Ovary (tissue), 9 donors: ENCODE measurements around the gene SIGLEC15. TPM values are rescaled to one million over a fixed set of nuclear protein-coding genes. Genes with fewer than 3 reads are reported as not detected.

Experiments used
- DNase-seq, 5 donors: peaks; one replicate each; pipeline ENCODE4 v3.0.0-alpha.2; 2019 to 2020
- H3K27ac ChIP-seq, 2 donors: fragments of 200-600 bp; one replicate each; pipeline versions ENCODE4 v1.5.1 to v1.8.0; 2019 to 2022
- H3K27me3 ChIP-seq: fragments of 200-600 bp; one replicate; pipeline ENCODE4 v1.8.0; 2022
- H3K36me3 ChIP-seq: fragments of 200-600 bp; sonication (generic); one replicate; pipeline ENCODE4 v1.5.1; 2019
- H3K4me1 ChIP-seq: one replicate; pipeline ENCODE4 v1.8.1; 2013; ENCODE audit warnings: mild to moderate bottlenecking, moderate library complexity; ENCODE audit not compliant: insufficient read depth
- H3K4me3 ChIP-seq: fragments of 200-600 bp; sonication (generic); one replicate; pipeline ENCODE4 v1.5.1; 2017
- H3K9me3 ChIP-seq, 2 donors: fragments of 200-600 bp in 1 of 2; sonication (generic) in 1 of 2; one replicate each; pipeline versions ENCODE4 v1.5.1 to v1.8.1; 2013 to 2019; ENCODE audit warnings: mild to moderate bottlenecking in 1 of 2, moderate library complexity in 1 of 2
- EP300 ChIP-seq: sonication (generic); formaldehyde crosslinking; IDR thresholded peaks from one replicate; pipeline ENCODE4 v1.6.1; 2017; ENCODE audit warnings: antibody characterized with exemption
- POLR2A ChIP-seq: fragments of 450-650 bp; IDR thresholded peaks from one replicate; pipeline ENCODE4 v1.6.1; 2017; ENCODE audit warnings: antibody characterized with exemption, mild to moderate bottlenecking, moderate library complexity
- WGBS, 3 donors: extraction: QIAGEN DNeasy Blood & Tissue Kit in 1 of 3; methylation state at CpG; one replicate each; pipeline versions ENCODE4 v1.1.5 to v1.1.7; 2013 to 2017; 5-methylcytosine and 5-hydroxymethylcytosine counted together
- intact Hi-C, 4 donors: fragments of 100-400 bp; cut with DNase I; formaldehyde crosslinking; loops; one replicate each; pipeline versions ENCODE4 v1.11.0 to v1.15.1; 2022 to 2023
- polyA plus RNA-seq, 2 donors: library from polyadenylated mRNA; stranded (reverse); fragments of 200-250 nt in 1 of 2; fragments of 350-450 nt in 1 of 2; fragmentation: Illumina TruSeq in 1 of 2; extraction: RNeasy Lipid Tissue Mini Kit (QIAGEN cat#74804) in 1 of 2; gene quantifications; one replicate each; pipeline ENCODE4 v1.2.3, GENCODE V29; 2013 to 2014
- total RNA-seq, 7 donors: library from RNA; depleted of rRNA in 2 of 7; stranded (reverse); fragments of >200 nt in 2 of 7; fragmentation: NEBNext Ultra II Directional in 3 of 7; extraction: Animal tissue kit (Norgen Biotek cat#: 25700) in 3 of 7; gene quantifications; one replicate each; pipeline versions ENCODE4 v1.1.0 to v1.2.4, GENCODE V29; 2016 to 2023
- TF ChIP-seq, protein P1 (sequence below), 3 donors: fragments of 450-650 bp in 2 of 3; fragments of 200-600 bp in 1 of 3; IDR thresholded peaks; one replicate each; pipeline versions ENCODE4 v1.5.1 to v1.8.0; 2016 to 2022; ENCODE audit warnings: antibody characterized with exemption in 3 of 3, mild to moderate bottlenecking in 1 of 3
- donor health status: DM: no; HTN: no; CAD: no; lungs with moderate emphysema.
- donor health status: DM: no; HTN: no; CAD: no.
- donor health status: Bipolar disorder and iron deficiency.
- donor health status: DM: yes; HTN: yes; CAD: no.
- donor health status: DM: no; HTN: no; CAD: no.
- donor health status: DM: yes; HTN: yes; CAD: no.

The SIGLEC15 gene
- total and polyA plus RNA-seq, 9 donors, result 0.05 to 1.4 (median 0.21) TPM; not detected in 3

DNA sequence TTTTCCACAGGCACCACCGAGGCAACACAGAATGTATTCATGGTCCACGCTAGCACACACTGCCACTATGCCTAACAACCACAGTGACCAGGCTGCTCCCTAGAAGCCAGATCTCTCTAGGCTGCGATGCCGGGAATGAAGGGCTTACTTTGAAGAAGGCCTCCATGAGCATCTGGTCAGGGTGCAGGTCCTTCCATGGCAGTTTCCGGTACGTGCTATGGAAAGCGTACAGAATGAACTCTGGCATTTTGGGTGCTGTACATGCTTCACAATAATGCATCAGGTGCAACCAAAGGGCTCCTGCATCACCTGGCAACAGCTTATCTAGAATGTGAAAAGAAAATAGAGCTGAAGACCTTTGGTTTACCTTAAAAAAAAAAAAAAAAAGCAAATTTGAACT lies 44.9 kb downstream of the SIGLEC15 start:
- TF ChIP-seq EP300 (no peak), POLR2A (no peak)
- TF ChIP-seq, protein P1, sequence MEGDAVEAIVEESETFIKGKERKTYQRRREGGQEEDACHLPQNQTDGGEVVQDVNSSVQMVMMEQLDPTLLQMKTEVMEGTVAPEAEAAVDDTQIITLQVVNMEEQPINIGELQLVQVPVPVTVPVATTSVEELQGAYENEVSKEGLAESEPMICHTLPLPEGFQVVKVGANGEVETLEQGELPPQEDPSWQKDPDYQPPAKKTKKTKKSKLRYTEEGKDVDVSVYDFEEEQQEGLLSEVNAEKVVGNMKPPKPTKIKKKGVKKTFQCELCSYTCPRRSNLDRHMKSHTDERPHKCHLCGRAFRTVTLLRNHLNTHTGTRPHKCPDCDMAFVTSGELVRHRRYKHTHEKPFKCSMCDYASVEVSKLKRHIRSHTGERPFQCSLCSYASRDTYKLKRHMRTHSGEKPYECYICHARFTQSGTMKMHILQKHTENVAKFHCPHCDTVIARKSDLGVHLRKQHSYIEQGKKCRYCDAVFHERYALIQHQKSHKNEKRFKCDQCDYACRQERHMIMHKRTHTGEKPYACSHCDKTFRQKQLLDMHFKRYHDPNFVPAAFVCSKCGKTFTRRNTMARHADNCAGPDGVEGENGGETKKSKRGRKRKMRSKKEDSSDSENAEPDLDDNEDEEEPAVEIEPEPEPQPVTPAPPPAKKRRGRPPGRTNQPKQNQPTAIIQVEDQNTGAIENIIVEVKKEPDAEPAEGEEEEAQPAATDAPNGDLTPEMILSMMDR (IDR thresholded peaks at IDR 0.05), result no peak
- no peak for DNase-seq
- Histone ChIP-seq H3K9me3 (no peaks in the 10 kb centered on the region), H3K27me3 (no peaks in the 10 kb centered on the region), H3K4me3 (no peak overlapping the region), H3K4me1 (no peaks in the 10 kb centered on the region), H3K27ac (no peak overlapping the region), H3K36me3 (no peaks in the 10 kb centered on the region)
- 88 to 91% (median 89%) methylated on average over 7 of the region's 7 CpGs for whole genome bisulfite sequencing, 3 donors
- intact Hi-C loops, result no loop called here

DNA sequence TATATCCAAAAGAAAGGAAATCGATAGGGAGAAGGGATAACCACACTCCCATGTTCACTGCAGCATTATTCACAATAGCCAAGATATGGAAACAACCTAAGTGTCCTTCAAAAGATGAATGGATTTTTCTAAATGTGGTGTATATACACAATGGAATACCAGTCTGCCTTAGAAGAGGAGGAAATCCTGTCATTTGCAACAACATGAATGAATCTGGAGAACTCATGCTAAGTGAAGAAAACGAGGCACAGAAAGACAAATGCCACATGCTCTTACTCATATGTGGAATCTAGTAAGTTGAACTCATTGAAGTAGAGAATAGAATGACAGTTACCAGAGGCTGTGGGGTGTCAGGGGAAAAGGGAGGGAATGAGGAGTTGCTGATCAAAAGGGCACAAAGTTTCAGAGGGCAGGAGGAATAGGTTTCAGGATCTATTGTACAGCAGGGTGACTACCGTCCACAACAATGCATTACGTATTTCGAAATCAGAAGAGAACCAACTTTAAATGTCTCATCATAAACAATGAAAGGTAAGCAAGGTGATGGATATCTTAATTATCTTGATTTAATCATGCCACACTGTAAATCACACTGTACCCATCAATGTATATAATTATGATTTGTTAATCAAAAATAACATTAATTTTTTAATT lies 46.1 kb downstream of the SIGLEC15 start:
- intact Hi-C loops, result no loop called here

DNA sequence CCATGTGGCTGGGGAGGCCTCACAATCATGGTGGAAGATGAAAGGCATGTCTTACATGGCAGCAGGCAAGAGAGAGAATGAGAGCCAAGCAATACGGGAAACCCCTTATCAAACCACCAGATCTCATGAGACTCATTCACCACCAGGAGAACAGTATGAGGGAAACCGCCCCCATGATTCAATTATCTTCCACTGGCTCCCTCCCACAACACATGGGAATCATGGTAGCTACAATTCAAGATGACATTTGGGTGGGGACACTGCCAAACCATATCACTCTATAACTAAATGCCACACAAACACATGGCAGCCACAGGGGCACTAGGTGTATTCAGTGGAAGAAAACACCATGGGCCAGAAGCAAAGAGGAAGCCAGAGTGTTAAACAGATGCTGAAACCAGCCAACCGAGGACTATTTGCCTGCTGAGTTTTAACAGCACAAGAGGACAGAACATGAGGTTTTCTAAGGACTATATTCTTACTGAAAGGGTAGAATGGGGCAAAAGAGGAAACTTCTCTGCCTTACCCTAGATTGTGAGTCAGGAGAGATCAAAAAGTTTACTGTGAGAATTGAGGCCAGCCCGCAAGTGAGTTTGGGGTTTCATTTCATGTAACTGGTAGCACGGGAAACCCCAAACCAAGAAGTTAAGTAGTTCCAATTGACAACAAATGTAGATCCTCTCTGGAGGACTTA lies 49.2 kb downstream of the SIGLEC15 start:
- intact Hi-C loops, result no loop called here
- WGBS, 3 donors, result 90 to 92% (median 91%) methylated on average over 5 of the region's 5 CpGs

More for the DNA sequence above, 46.1 kb downstream of the SIGLEC15 start:
- Histone ChIP-seq H3K36me3 (no peaks in the 10 kb centered on the region), H3K4me3 (no peak overlapping the region), H3K27me3 (no peaks in the 10 kb centered on the region), H3K9me3 (no peaks in the 10 kb centered on the region), H3K4me1 (no peaks in the 10 kb centered on the region), H3K27ac (no peak overlapping the region)
- 88 to 91% (median 90%) methylated on average over 5 of the region's 5 CpGs for WGBS, 3 donors
- DNase-seq, result no peak
- TF ChIP-seq POLR2A, result no peak
- TF ChIP-seq, protein P1 (IDR thresholded peaks at IDR 0.05), result no peak
- no peak for TF ChIP-seq EP300

DNA sequence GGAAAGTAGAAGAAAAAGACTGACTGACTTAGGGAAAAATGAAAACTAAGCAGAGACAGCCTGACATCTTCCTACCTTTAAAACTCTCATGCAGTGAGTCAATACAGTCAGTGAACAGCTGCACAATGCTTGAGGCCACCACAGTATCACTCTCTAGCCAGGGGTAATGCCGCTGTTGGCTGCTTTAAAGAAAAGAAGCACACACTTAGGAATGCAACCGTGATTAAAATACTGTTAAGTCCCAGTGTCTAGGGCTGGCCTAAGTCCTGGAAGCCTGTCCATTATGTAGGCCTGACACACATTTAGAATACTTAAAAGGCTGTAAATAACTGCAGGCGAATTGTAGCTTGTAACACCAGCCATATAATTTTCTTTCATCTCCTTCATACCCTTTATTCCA lies 50.7 kb downstream of the SIGLEC15 start:
- Histone ChIP-seq H3K4me1 (no peaks in the 10 kb centered on the region), H3K9me3 (no peaks in the 10 kb centered on the region), H3K27me3 (no peaks in the 10 kb centered on the region), H3K4me3 (no peak overlapping the region), H3K36me3 (no peaks in the 10 kb centered on the region), H3K27ac (no peak overlapping the region)
- 92 to 97% (median 96%) methylated on average over 3 of the region's 3 CpGs for WGBS, 3 donors
- no peak for DNase-seq
- intact Hi-C loops, result no loop called here
- TF ChIP-seq, protein P1 (IDR thresholded peaks at IDR 0.05), result no peak
- TF ChIP-seq POLR2A (no peak), EP300 (no peak)

More for the DNA sequence above, 49.2 kb downstream of the SIGLEC15 start:
- H3K4me1 ChIP-seq, result no peaks in the 10 kb centered on the region
- H3K27ac ChIP-seq, result no peak overlapping the region
- no peaks in the 10 kb centered on the region for H3K9me3 ChIP-seq
- no peak for TF ChIP-seq EP300
- TF ChIP-seq, protein P1 (IDR thresholded peaks at IDR 0.05), result no peak
- no peak for TF ChIP-seq POLR2A
- no peak overlapping the region for H3K4me3 ChIP-seq
- H3K36me3 ChIP-seq, result no peaks in the 10 kb centered on the region
- DNase-seq, result no peak
- H3K27me3 ChIP-seq, result no peaks in the 10 kb centered on the region
